HCEC 1CT (cell line): ENCODE results near the gene HOXB8.

ENCODE experiments used
- DNase-seq: peaks from one replicate; pipeline ENCODE4 v3.0.0-alpha.2; 2017

Gene HOXB8

DNA sequence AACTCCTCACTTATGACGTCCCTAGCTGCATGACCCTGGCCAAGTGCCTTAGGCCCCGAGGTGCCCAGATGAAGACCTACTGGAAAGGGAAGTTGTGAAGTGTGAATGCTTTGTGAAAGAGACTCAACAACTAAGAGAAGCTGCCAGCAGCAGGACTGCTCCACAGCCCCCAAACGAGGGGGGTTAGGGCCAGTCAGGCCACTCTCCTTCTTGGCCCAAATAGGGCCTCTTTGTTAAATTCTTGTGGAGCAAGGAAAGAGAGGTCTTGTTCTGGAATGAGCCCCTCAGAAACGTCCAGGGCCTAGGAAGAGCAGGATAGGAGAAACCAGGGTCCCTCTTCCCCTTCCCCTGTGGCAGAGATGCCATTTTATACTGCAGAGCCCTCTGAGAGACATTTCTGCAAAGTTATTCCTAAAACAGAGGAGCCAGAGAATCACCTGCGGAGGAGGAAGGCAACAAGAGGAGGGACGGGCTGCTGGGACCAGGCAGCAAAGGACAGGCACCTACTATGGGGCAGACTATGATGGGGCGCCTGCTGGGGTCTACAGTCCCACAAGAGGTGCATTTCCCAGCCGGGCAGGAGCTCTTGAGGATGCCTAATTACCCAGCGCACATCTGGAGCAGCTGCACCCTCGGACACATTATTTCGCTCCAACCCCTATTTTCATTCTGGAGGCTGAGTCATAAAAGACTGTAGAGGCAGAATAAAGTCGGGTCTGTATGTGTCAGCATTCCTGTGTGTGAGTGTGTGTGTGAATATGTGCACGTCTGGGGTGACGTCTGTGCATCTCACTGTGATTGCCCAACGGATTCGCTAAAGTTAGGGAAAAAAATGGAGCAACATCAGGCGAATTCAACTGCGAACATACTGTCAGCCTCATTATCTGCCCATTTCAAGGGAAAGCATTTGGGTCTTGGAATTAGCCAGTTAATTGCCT, 22.5 kb upstream of the HOXB8 start:
- peak; percentile 94 for DNase-seq

DNA sequence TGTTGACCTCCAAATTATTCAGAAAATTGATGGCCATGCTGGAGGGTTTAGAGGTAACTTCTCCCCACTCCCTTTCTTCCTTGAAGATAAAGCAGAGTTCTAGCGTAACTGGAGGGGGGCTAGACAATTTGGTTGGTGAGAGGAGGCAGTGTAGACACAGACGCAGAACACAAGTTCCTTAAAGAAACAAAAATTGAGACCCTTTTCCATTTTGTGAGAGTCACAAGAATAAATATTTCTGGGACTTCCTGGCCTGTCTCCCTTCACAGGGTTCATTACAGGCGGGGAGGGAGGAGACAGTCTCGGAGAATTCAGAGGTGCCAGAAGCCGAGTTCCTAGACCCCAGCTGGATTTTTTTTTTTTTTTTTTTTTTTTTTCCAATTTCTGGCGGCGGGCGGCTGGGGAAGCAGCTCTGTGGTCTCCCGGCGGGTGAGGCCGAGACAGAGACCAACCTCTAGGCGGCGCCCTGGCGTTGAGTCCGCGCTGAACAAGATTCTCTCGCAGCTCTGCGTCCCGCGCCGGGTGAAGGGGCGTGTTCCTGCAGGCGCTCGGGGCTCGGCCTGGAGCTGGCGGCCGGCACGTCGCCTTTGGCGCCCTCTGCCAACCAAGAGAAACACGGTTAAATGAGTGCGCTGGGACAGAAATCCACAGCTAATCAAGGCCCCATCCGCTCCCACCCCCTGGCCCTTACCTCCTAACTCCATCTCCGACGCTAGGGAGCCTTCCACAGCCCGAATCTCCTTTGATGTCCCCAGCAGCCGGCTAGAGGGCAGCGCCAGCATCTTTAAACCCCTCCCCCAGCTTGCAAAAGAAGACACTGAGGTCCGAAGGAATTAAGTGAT, 21.3 kb upstream of the HOXB8 start:
- peak; percentile 74 for DNase-seq

DNA sequence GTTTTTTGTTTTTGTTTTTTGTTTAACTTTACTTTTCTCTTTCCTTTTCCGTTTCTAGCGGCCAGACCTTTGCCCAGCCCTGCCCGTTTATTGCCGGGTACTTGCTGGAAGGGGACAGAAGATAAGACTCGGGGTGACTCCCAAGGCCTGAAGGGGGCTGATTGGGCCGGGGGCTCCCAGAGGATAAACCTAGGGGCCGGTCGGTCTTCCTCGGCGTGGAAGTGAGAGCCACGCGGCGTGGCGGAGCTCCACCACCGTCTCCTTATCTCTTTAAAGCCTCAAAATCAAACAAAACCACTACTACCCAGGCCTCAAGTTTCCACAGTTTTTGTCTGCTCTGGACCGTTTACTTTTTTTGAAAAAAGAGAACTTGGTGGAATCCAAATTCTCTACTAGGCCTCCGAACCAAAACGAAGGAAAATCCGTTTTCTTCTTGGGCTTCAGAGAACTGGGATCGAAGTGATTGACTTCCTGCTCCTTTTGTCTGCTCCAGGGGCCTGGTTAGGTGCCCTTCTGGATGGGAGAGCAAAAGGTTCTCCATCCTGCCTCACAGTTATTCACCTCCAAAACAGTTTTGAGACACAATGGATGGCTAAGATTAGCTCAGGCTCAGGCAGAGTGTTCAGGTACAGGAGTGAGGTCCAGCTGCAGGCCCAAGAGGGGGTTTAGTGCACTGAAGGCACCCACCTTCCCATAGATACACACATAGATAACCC, 19.6 kb upstream of the HOXB8 start:
- no peak for DNase-seq

DNA sequence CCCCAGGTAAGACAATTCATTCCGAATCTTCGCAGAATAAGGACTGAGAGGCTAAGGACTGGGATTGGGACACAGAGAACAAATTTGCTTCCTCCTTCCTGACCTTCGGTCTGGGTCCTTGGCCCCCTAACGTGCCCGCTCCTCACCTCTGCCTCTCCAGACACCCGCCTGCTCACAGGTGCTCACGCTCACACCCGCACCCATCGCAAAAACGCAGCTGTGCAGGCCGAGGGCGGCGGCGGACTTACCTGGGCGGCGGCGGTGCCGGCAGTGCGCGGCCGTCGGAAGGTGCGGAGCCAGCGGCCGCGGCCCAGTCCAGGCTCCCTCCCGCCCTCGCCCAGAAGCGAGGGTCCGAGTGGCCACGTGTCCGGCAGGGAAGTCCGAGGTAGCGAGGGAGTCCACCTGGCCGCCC, 18.2 kb upstream of the HOXB8 start:
- no peak for DNase-seq

DNA sequence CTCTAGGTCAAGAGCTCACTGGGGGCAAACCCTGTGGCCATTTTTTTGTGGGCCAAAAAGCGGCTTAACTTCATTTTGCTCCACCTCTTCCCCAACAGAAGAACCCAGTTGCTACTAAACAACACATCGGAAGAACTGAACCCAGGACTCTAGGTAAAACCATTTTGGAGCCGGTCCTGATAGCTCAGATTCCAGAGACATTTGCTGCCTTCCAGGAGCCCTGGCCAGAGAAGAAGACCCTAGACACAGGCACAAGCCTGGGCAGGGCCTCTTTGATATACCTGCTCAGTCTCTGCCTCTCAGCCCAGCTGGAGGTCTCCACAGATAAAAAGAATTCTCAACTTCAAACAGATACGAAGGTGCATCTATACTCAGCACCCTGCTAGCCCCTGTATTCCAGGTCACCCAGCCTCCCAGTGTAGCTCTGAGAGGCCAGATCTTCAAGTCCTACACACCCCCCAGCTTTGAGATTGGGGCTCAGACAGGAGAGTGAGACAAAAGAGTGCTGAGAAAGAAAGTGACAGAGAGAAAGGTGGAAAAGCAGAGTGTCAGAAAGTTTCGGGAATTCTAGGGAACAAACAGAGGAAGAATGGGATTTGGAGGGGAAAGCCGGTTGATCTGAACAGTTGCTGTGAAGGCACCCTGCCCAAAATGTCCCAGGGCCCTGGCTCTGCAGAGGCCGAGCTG, 17.6 kb upstream of the HOXB8 start:
- no peak for DNase-seq

DNA sequence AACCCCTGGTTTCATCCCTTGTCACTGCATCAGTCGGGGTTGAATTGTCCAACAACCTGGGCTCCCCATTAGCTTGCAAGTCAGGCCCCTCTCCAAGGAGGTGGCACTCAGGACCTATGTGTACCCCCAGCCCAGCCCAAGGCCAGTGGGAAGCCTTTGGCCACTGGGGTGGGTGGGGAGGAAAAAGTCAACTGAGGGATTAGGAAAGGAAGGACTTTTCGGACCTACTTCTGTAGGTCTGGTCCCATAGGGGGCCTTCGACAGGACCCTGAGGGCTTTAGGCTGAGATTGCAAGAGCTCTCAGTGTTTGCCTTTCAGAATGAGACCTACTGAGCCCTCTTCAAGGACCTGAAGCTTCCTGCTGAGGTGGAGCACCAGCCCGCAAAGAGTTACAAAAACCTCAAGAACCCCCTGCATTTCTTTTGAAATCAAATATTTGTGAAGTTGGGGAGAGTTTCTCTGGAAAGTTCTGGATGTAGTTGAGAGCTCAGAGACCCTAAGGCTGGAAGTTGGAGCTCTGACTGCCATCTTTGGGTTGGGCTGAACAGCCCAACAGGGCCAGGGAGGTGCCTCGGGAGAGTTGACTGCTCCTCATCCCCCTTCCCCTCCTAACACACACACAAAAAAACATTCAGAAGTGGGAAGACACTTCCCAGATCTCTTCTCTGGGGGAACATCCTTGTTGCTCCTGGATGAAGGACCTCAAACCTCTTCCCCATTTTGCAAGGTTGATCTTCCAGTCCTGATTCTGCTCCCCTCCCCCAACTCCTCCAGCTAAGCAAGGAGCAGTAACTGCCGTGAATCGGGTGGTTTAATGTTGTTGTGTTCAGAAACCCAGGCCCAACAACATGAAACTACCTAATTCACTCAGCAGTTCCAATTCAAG, 16.8 kb upstream of the HOXB8 start:
- DNase-seq, result no peak

DNA sequence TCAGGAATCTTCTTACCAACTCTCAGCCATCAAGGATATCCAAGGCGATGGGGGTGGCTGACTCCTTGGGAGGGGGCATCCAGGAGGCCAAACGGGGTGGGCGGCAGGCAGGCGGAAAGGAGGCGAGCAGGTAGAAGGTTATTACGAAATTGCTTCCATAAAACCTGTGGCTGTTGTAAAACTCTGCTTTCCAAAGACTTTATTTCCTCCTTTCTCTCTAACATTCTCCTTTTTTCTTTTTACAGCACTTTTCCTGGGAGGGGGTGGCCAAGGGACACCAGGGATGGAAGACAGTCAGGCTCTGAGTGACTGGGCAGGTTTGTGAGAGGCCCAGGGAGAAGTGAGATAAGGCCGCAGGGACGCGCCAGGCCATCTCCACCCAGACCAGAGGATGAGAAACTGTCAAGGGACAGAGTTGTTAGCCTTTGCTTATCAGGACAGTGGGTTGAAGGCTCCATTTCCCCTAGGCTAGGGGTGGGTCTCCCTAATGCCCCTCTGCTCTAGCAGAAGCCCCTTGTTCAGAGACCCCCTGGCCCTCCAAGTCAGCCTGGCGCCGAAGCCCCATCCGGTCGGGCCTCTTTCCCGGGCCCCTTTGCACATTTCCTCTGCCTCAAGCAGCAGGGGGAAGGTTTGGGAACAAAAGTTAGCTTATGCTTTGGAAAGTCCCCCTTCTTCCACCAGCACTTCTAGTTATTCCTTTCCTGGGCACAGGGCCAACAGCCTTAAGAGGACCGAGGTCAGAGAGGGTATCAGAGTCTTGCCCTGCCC, 16.0 kb upstream of the HOXB8 start:
- no peak for DNase-seq

DNA sequence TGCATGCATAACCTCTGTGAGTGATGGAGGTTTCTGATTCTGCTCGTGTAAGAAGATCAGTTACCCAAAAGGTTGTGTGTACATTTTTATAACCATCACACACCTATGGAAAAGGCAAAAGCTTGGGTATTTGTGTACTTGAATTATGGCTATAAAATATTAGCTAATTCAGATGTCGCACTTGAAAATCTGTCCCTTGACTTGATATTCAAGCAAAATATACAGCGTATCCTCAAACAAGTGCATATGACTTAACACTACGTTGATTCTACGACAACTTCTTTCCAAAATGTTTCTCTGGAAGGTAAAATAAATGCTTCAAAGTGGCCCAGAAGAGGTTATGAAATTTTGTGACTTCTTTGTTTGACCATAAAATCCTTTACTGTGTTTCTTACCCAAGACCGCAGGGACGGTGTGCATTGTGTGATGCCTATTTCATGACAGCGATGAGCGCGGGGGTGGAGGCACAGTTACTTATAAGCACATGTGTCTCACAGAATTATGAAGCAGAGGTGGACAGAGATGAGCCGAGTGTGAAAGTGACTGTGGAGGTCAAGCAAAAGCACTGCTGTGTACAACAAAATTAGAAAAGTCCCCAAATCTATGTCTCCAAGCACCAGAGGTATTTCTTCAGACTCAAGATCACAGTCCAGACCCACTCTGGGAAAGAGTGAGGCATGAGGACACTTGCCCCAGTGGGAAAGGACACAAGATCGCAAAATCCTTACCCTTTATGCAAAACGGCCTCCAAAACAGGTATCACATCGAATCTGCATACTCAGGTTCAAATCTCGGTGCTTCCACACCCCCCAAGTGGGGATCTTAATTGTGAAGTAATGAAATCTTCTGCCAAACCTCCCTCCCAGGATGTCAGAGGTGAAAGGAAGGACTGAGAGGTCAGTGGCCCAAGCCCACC, 15.2 kb upstream of the HOXB8 start:
- no peak for DNase-seq

DNA sequence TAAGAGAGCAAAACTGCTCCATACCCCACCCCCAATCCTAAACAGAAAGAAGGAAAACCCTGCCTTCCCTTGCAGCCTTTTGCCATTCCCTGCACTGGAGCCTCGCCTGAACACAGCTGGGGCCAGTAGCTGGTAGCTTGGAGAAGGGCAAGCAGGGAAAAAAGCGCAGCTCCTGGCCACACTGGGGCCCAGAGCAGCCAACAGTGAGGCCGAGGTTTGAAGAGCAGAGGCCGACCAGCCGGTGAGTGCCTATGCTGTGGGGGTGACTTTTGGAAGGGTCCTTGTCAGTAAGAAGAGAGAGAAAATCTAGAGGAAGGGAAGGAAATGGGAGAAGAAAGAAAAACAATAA, 14.3 kb upstream of the HOXB8 start:
- DNase-seq, result no peak

DNA sequence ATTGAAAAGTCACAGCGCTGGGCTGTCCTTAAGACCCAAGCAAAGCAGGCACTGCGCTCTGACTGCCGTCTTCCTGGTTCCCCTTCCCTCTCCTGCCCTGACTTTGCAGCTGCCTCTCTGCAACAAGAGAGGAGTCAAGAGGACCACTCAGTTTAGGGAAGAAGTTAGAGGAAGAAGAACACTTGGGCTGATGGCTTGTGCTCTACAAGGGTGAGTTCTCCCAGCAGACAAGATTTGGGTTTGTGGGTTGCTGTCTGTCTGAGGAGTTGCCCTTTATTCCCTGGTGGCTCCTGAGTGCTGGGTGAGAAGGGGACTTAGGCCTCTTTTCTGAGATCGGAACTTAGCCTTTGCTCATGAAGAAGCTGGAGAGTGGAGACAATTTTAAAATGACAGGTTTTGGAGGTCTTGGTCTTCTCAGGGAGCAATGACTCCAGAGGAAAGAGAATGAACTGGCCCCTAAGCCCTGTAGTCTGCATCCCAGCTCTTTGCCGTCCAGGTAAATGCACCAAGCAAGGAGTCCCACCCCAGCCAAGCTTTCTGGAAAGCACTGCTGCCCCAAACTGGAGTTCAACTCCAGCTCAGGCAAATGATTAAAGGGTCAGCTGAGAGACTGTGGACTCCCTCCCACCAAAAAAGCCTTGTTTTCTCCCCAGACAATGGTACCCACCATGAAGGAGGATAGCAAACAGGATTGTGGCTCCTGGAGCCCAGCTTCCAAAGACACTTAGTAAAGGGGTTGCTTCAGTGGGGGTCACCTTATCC, 13.7 kb upstream of the HOXB8 start:
- DNase-seq, result no peak

DNA sequence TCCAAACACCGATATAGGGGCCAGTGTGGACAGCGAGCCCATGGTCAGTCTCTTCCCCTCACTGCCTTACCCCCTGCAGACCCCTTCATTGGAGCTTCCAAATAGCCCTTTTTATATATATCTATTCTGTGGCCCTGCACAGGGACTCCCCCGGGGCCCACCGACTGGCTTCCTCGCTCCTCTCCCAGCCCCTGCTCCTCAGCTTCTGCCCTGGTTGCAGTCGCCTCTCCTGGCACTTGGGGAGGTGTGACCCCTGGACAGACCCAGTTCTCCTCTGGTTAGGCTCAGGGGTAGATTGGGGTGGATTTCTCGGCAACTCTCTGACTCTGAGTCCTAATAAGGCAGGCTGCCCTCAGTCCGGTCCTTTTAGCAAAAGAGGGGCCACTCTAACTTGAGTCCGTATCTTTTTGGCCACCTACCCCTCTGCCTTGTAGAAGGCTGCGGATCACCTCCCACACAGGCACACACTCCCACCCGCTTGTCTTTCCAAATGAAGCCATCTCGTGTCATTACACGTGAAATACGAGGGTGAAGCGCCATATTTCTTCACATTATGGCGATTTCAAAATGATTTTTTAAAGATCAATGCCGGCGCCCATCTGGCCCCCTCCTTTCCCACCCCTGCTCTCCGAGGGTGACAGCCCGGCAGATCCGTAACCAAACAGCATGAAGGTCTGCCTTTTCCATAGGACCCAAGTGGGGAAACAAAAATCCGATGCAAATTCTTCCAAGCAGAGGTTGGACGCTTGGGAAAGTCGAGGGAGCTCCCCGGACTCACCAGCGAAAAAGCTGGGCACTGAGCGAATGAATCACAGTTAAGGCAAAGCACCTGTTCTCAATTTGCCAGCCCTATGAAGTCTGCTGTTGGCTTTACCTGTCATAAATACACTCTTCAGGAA, 12.8 kb upstream of the HOXB8 start:
- no peak for DNase-seq

DNA sequence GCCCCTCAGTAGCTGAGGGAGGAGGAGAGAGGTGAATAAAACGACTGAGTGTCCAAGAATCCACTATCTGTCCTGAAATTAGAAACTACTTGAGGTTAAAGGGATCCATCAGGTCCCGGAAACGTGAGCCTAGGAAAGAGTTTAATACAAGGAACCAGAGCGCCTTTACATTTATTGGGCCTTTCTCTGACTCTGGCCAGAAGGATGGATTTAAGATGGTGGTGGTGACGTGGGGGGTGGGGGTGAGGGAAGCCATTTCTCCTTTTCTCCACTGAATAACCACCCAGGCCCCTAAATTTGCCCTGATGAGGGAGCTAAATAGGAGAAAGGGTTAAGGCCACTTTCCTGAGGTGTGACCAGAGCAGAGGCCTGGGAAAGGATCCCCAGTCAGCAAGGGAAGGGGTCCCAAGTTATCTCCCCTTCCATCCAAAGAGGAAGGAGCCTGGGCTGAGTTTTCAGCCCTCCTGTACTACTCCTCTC, 12.1 kb upstream of the HOXB8 start:
- DNase-seq, result no peak

DNA sequence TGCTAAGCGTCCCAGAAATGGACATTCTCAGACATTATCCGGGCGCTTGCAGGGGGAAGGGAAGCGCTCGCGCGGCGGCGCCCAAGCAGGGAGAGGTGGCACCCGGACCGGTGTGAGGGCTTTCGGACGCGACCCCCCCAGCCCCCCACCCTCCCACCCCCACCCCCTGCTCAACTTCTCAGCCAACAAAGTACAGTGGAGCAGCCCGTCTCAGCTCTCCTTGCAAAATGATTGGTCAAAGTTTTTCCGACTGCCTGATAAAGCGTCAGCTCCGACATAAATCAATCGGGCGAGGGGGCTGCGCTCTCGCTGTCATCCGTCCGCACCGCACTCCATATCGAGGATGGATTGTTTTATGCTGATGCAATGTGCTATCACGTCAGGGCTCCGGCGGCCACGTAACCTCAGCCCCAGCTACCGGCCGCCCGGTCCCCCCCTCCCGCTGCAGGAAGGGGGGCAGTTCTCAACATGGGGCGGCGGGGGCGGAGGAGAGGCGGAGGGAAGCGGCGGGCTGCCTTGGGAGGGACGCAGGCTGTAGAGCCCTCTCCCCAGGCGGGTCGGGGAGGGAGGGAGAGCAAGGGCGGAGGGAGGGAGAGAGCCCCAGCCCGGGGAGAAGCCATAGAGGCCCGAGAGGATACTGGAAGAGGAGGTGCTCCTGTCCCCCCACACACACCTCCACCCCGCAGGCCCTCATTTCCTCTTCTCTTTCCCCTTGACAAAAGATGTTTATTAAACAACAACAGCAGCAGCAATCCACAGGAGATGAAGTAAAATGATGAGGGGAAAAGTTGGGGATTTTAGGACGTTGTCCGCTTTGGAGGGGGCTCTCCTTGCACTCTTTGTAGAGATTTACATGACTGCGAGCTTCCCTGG, 11.4 kb upstream of the HOXB8 start, which contains the start of gene HOXB9:
Gene HOXB9, minus strand, starts transcription at position 114 of the 873 bp plus-strand sequence. Its CDS starts 89 bp downstream, at position 25.
- DNase-seq, result peak; percentile 38

DNA sequence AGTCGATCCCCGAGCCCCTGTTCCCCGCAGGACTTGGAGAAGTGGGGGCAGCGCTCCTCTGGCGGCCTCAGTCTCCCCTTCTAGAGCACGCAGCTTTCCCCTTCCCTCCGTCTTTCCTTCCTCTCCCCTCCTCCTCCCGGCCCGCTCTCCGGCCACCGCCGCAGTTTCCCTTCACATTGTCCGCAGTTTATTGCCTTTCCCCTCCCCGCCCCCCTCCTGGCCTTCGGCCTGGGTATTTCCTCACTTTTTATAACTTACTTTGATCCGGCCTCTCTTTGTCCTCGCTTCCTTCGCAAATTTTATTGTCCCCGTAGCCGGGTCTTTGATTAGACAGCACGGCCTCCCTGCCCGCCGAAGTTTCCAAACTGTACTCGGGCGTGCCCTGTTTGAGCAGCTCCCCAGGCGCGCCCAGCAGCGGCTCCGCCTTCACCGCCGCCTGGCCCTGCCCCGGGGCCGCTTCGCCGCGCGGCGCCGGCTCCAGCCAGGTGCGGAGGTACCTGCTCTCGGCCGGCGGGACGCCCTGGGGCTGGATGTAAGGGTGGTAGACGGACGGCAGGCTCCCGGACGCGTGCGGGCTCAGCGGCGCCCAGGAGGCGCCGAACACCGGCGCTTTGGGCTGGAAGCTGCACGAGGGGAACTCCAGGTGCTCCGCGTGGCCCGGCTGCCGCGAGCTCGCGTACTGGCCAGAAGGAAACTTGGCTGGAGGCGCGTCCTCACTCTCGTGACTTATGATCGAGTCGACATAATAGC, 10.6 kb upstream of the HOXB8 start:
- DNase-seq, result no peak
